Spleen (tissue), 11 donors: Measurements from ENCODE around the gene LSM3. TPM values are rescaled to one million over a fixed set of nuclear protein-coding genes. Genes with fewer than 3 reads are reported as not detected.

Experiments
- DNase-seq: peaks from one replicate; pipeline ENCODE4 v3.0.0-alpha.2; 2020
- H3K27ac ChIP-seq, 8 donors: fragments of 200-600 bp; sonication (generic) in 7 of 8; 1 replicate in 4 of 8; 2 replicates in 4 of 8; pipeline versions ENCODE4 v1.5.0 to v1.8.0; 2016 to 2021; ENCODE audit warnings: inconsistent platforms in 4 of 8, mild to moderate bottlenecking in 4 of 8, moderate library complexity in 1 of 8
- H3K27me3 ChIP-seq, 7 donors: fragments of 200-600 bp; sonication (generic) in 6 of 7; replicated peaks in 1 of 7; 1 replicate in 4 of 7; 2 replicates in 3 of 7; pipeline versions ENCODE4 v1.5.0 to v1.8.0; 2016 to 2021; ENCODE audit warnings: inconsistent platforms in 3 of 7, mild to moderate bottlenecking in 1 of 7
- H3K36me3 ChIP-seq, 6 donors: fragments of 200-600 bp; sonication (generic) in 5 of 6; 1 replicate in 4 of 6; 2 replicates in 2 of 6; pipeline versions ENCODE4 v1.5.0 to v1.8.0; 2016 to 2021; ENCODE audit warnings: inconsistent platforms in 2 of 6
- H3K4me1 ChIP-seq, 6 donors: fragments of 200-600 bp; sonication (generic) in 5 of 6; 1 replicate in 3 of 6; 2 replicates in 3 of 6; pipeline versions ENCODE4 v1.5.0 to v1.8.0; 2016 to 2021; ENCODE audit warnings: inconsistent platforms in 3 of 6
- H3K4me3 ChIP-seq, 8 donors: fragments of 200-600 bp; sonication (generic) in 7 of 8; 1 replicate in 4 of 8; 2 replicates in 4 of 8; pipeline versions ENCODE4 v1.5.0 to v1.8.0; 2016 to 2021; ENCODE audit warnings: inconsistent platforms in 4 of 8, mild to moderate bottlenecking in 4 of 8, moderate library complexity in 2 of 8
- H3K9me3 ChIP-seq, 8 donors: fragments of 200-600 bp; sonication (generic) in 7 of 8; 1 replicate in 4 of 8; 2 replicates in 4 of 8; pipeline versions ENCODE4 v1.5.0 to v1.8.0; 2016 to 2021; ENCODE audit warnings: inconsistent platforms in 4 of 8
- POLR2A ChIP-seq, 3 donors: fragments of 450-650 bp; IDR thresholded peaks; one replicate each; pipeline ENCODE4 v1.5.1; 2017; ENCODE audit warnings: antibody characterized with exemption in 3 of 3, mild to moderate bottlenecking in 1 of 3
- POLR2AphosphoS5 ChIP-seq, 3 donors: sonication (generic); formaldehyde crosslinking; IDR thresholded peaks; one replicate each; pipeline ENCODE4 v1.5.1; 2017; ENCODE audit warnings: antibody characterized with exemption in 3 of 3
- WGBS, 5 donors: extraction: QIAGEN DNeasy Blood & Tissue Kit in 3 of 5; methylation state at CpG; one replicate each; pipeline versions ENCODE4 v1.1.5 to v1.1.7; 2013 to 2018; 5-methylcytosine and 5-hydroxymethylcytosine counted together
- intact Hi-C: fragments of 100-400 bp; cut with DNase I; formaldehyde crosslinking; loops from one replicate; pipeline ENCODE4 v1.15.0; 2023; ENCODE audit warnings: low total_unique reads
- polyA plus RNA-seq, 3 donors: library from polyadenylated mRNA; stranded (reverse); fragments of 200-250 nt; gene quantifications; one replicate each; pipeline ENCODE4 v1.2.1, GENCODE V29; 2013
- total RNA-seq, 7 donors: library from RNA; depleted of rRNA in 3 of 7; stranded (reverse); fragments of >200 nt in 3 of 7; fragmentation: NEBNext Ultra II Directional in 4 of 7; extraction: Animal tissue kit (Norgen Biotek cat#: 25700) in 4 of 7; gene quantifications; one replicate each; pipeline versions ENCODE4 v1.1.0 to v1.2.1, GENCODE V29; 2016 to 2021
- TF ChIP-seq, protein P1 (sequence below), 11 experiments: fragments of 200-600 bp in 7 of 11; fragments of 450-650 bp in 4 of 11; sonication (generic) in 4 of 11; IDR thresholded peaks in 8 of 11; conservative IDR thresholded peaks in 3 of 11; 1 replicate in 7 of 11; 2 replicates in 4 of 11; pipeline versions ENCODE4 v1.4.0 to v1.8.0; 2016 to 2021; ENCODE audit warnings: antibody characterized with exemption in 11 of 11, inconsistent platforms in 4 of 11, mild to moderate bottlenecking in 1 of 11
- donor health status: healthy with polysubstance abuse.
- donor health status: DM: no; HTN: no; CAD: no; lungs with moderate emphysema.
- donor health status: DM: no; HTN: no; CAD: no.
- donor health status: Bipolar disorder and iron deficiency.
- donor health status: healthy.
- donor health status: DM: no; HTN: no; CAD: no.
- donor health status: DM: yes; HTN: yes; CAD: no.

The LSM3 gene
- total and polyA plus RNA-seq, 10 donors = 7.5 to 15.8 (median 9.7) TPM

DNA sequence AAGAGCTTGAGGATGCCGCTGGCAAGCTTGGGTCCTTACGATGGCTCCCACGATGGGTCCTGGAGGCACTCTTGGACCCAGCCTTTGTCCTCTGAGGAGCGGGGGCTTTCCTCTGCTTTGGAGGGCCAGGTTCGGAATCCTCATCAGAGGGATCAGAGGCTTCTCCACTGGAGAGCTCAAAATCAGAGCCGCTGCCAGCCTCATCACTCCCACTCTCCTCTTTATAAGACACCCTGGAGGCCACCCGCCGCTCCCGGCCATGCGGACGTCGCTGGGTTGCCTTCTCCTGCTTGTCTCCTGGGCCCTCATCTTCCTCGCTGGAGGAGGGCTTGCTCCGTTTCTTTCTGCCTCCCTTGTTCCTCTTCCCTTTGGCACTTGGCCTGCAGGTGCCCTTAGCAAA lies 20.2 kb upstream of the LSM3 start:
- H3K4me1 ChIP-seq = peaks cover 0 to 5% (median 0%) of the 10 kb centered on the region in 6 donors
- intact Hi-C loops = no loop called here
- DNase-seq = no peak
- peaks cover 2 to 21% (median 18%) of the 10 kb centered on the region in 8 donors for H3K9me3 ChIP-seq
- TF ChIP-seq POLR2AphosphoS5 (IDR thresholded peaks at IDR 0.05) = peak in 1 of 3 donors; percentile 40
- no peak for TF ChIP-seq POLR2A (IDR thresholded peaks at IDR 0.05)
- no peak overlapping the region for H3K4me3 ChIP-seq
- H3K27ac ChIP-seq = no peak overlapping the region
- WGBS, 5 donors = 94 to 99% (median 95%) methylated on average over 14 of the region's 14 CpGs
- peaks cover 19 to 99% (median 85%) of the 10 kb centered on the region in 6 donors for H3K36me3 ChIP-seq
- H3K27me3 ChIP-seq = no peaks in the 10 kb centered on the region

DNA sequence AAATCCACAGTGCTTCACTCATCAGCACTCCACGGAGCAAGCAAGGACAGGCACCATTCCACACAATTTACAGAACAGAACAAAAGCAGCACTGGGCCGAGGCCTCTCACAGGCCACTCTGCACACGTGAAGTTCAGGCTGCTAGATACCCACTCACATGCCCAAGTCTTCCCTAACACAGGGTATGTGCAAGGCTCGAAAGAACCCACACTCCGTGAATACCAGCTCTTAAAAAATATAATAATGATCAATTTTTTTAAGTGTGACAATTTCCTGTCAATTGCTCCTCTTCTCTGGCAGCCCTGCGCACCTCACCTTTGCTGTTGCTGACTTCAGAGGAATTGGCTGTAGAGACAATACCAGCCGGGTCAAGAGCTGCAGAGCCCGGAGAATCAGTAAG lies 19.2 kb upstream of the LSM3 start:
- intact Hi-C loops = no loop called here
- 97 to 99% (median 98%) methylated on average over 8 of the region's 8 CpGs for WGBS, 5 donors
- DNase-seq = no peak

DNA sequence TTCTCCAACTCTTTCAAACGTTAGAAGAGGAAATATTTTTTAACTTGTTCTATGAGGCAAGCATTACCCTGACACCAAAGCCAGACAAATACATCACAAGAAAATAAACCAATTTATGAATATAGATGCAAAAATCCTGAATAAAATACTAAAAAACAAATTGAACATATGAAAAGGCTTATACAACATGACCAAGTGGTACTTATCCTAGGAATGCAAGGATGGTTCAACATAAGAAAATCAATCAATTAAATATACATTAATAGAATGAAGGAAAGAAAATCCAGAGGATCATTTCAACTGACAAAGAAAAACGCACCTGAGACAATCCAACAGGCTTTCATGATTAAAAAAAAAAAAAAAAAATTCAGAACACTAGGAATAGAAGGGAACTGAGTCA lies 17.3 kb upstream of the LSM3 start:
- Histone ChIP-seq H3K4me3 (no peak overlapping the region), H3K27ac (no peak overlapping the region), H3K36me3 (peaks cover 21 to 100% (median 99%) of the 10 kb centered on the region in 6 donors), H3K9me3 (peaks cover 2 to 21% (median 18%) of the 10 kb centered on the region in 8 donors), H3K4me1 (no peaks in the 10 kb centered on the region), H3K27me3 (no peaks in the 10 kb centered on the region)
- TF ChIP-seq POLR2A (IDR thresholded peaks at IDR 0.05) (no peak), POLR2AphosphoS5 (IDR thresholded peaks at IDR 0.05) (no peak)
- TF ChIP-seq, protein P1, sequence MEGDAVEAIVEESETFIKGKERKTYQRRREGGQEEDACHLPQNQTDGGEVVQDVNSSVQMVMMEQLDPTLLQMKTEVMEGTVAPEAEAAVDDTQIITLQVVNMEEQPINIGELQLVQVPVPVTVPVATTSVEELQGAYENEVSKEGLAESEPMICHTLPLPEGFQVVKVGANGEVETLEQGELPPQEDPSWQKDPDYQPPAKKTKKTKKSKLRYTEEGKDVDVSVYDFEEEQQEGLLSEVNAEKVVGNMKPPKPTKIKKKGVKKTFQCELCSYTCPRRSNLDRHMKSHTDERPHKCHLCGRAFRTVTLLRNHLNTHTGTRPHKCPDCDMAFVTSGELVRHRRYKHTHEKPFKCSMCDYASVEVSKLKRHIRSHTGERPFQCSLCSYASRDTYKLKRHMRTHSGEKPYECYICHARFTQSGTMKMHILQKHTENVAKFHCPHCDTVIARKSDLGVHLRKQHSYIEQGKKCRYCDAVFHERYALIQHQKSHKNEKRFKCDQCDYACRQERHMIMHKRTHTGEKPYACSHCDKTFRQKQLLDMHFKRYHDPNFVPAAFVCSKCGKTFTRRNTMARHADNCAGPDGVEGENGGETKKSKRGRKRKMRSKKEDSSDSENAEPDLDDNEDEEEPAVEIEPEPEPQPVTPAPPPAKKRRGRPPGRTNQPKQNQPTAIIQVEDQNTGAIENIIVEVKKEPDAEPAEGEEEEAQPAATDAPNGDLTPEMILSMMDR (IDR thresholded peaks at IDR 0.05 in 8 of 11, conservative IDR thresholded peaks at IDR 0.05 in 3 of 11) = no peak
- DNase-seq = no peak
- 97 to 99% (median 98%) methylated on average over 2 of the region's 2 CpGs for WGBS, 5 donors
- intact Hi-C loops = no loop called here

More for the DNA sequence above, 19.2 kb upstream of the LSM3 start:
- peaks cover 19 to 99% (median 87%) of the 10 kb centered on the region in 6 donors for H3K36me3 ChIP-seq
- peaks cover 2 to 21% (median 18%) of the 10 kb centered on the region in 8 donors for H3K9me3 ChIP-seq
- H3K27me3 ChIP-seq = no peaks in the 10 kb centered on the region
- no peak overlapping the region for H3K4me3 ChIP-seq
- no peak overlapping the region for H3K27ac ChIP-seq
- peaks cover 0 to 5% (median 0%) of the 10 kb centered on the region in 6 donors for H3K4me1 ChIP-seq
- TF ChIP-seq, protein P1 (IDR thresholded peaks at IDR 0.05 in 8 of 11, conservative IDR thresholded peaks at IDR 0.05 in 3 of 11) = no peak
- TF ChIP-seq POLR2AphosphoS5 (IDR thresholded peaks at IDR 0.05) (no peak), POLR2A (IDR thresholded peaks at IDR 0.05) (no peak)

DNA sequence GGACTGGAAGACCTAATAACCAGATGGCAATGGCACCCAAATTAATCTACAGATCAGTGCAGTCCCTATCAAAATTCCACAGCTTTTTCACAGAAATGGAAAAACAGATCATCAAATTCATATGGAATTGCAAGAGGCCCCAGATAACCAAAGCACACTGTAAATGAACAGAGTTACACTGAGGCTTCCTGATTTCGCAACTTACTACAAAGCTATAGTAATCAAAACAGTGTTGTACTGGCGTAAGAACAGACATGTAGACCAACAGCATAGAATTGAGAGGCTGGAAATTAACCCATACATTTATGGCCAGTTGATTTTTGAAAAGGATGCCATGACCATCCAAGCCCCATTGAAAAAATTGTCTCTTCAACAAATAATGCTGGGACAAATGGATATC lies 16.4 kb upstream of the LSM3 start:
- no peak overlapping the region for H3K4me3 ChIP-seq
- no peaks in the 10 kb centered on the region for H3K27me3 ChIP-seq
- no peaks in the 10 kb centered on the region for H3K4me1 ChIP-seq
- 75 to 98% (median 82%) methylated on average over 2 of the region's 2 CpGs for WGBS, 5 donors
- TF ChIP-seq, protein P1 (IDR thresholded peaks at IDR 0.05 in 8 of 11, conservative IDR thresholded peaks at IDR 0.05 in 3 of 11) = no peak
- no peak for TF ChIP-seq POLR2A (IDR thresholded peaks at IDR 0.05)
- no peak for TF ChIP-seq POLR2AphosphoS5 (IDR thresholded peaks at IDR 0.05)
- peaks cover 2 to 21% (median 18%) of the 10 kb centered on the region in 8 donors for H3K9me3 ChIP-seq
- intact Hi-C loops = no loop called here
- peaks cover 19 to 100% (median 99%) of the 10 kb centered on the region in 6 donors for H3K36me3 ChIP-seq
- H3K27ac ChIP-seq = no peak overlapping the region
- no peak for DNase-seq
